Tibial nerve (tissue), 3 donors: ENCODE data around the gene DNMT3A.

Experiments
- POLR2A ChIP-seq, 2 donors: fragments of 450-650 bp; IDR thresholded peaks; one replicate each; pipeline ENCODE4 v1.6.1; 2017; ENCODE audit warnings: antibody characterized with exemption in 2 of 2, mild to moderate bottlenecking in 2 of 2, moderate library complexity in 2 of 2
- TF ChIP-seq, protein P1 (sequence below), 5 experiments: fragments of 200-600 bp in 3 of 5; fragments of 450-650 bp in 2 of 5; sonication (generic) in 3 of 5; IDR thresholded peaks; one replicate each; pipeline ENCODE4 v1.5.1; 2016 to 2019; ENCODE audit warnings: antibody characterized with exemption in 5 of 5, mild to moderate bottlenecking in 3 of 5, moderate library complexity in 2 of 5

DNA sequence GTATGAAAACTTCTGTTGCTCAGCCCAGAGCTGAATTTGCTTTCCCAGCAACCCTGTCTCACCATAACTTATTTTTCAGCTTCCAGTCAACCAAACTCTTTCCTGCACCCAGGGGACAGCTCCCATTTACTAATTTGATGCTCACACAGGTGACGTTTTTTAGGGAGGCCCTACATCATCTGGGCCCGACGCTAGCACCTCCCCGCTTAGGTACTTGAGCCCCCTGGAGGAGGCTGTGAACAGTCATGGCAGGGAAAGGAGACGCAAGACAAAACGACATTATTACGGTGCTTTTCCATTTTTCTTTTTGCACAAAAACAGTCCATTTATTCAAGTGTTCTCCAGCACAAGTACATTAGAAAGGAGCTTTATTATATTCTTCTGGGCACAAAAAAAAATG is 114.1 kb downstream of the DNMT3A start:
- TF ChIP-seq, protein P1, sequence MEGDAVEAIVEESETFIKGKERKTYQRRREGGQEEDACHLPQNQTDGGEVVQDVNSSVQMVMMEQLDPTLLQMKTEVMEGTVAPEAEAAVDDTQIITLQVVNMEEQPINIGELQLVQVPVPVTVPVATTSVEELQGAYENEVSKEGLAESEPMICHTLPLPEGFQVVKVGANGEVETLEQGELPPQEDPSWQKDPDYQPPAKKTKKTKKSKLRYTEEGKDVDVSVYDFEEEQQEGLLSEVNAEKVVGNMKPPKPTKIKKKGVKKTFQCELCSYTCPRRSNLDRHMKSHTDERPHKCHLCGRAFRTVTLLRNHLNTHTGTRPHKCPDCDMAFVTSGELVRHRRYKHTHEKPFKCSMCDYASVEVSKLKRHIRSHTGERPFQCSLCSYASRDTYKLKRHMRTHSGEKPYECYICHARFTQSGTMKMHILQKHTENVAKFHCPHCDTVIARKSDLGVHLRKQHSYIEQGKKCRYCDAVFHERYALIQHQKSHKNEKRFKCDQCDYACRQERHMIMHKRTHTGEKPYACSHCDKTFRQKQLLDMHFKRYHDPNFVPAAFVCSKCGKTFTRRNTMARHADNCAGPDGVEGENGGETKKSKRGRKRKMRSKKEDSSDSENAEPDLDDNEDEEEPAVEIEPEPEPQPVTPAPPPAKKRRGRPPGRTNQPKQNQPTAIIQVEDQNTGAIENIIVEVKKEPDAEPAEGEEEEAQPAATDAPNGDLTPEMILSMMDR (IDR thresholded peaks at IDR 0.05): no peak
- TF ChIP-seq POLR2A (IDR thresholded peaks at IDR 0.05): no peak
